GM12878 (cell line): ENCODE data around the gene TOP3A. TPM values are rescaled to one million over a fixed set of nuclear protein-coding genes. Genes with fewer than 3 reads are reported as not detected.

Source experiments
- ATAC-seq: fragments of 200-7000 bp; cut with Tn5 transposase; 3 replicates; pipeline ENCODE4 v1.9.1; 2020; ENCODE audit warnings: mild to moderate bottlenecking, moderate library complexity
- BruUV-seq: library from RNA; stranded (reverse); fragments of 400-500 nt; replicated peaks from 2 replicates; lab custom pipeline; 2021; lab: Mats Ljungman, UMichigan
- CTCF ChIA-PET: fragments of 300-600 bp; sonication (Branson Sonifier 250); formaldehyde crosslinking; extraction: SDS; loops from one replicate; lab custom pipeline; 2021; ENCODE audit warnings: inconsistent platforms; lab: Yijun Ruan, JAX
- POLR2A ChIA-PET: fragments of 350-600 bp; formaldehyde crosslinking; extraction: SDS; loops from one replicate; lab custom pipeline; 2021; ENCODE audit warnings: inconsistent platforms; lab: Charles Lee
- RAD21 ChIA-PET: fragments of 300-600 bp; sonication (Branson Sonifier 250); formaldehyde crosslinking; loops from one replicate; lab custom pipeline; 2023; ENCODE audit warnings: antibody characterized with exemption; ENCODE audit not compliant: unreplicated experiment; lab: Charles Lee
- SMC1A ChIA-PET: fragments of 300-600 bp; sonication (Branson Sonifier 250); formaldehyde crosslinking; loops from one replicate; lab custom pipeline; 2023; ENCODE audit not compliant: unreplicated experiment, uncharacterized antibody; lab: Charles Lee
- DNase-seq: peaks from one replicate; pipeline ENCODE4 v3.0.0-alpha.2; 2011; ENCODE audit warnings: low read depth, low spot score
- FAIRE-seq: peaks from 3 replicates; lab custom pipeline; 2011; peaks lifted over from hg19 to GRCh38; lab: Jason Lieb, UNC
- H2AFZ ChIP-seq: 2 replicates; pipeline ENCODE4 v1.6.0; 2011; ENCODE audit warnings: low read depth, low read length, control low read depth; ENCODE audit not compliant: control insufficient read depth
- H3K27ac ChIP-seq: 2 replicates; pipeline ENCODE4 v1.5.1; 2011; ENCODE audit warnings: control low read depth; ENCODE audit not compliant: control insufficient read depth, insufficient read depth
- H3K27me3 ChIP-seq, 2 experiments: replicated peaks in 1 of 2; 2 replicates each; pipeline versions ENCODE4 v1.6.0 to v1.6.1; 2011; ENCODE audit warnings: low read length in 1 of 2; ENCODE audit not compliant: control insufficient read depth in 2 of 2, insufficient read depth in 2 of 2
- H3K36me3 ChIP-seq, 2 experiments: 2 replicates each; pipeline ENCODE4 v1.5.1; 2011; ENCODE audit warnings: low read length in 1 of 2; ENCODE audit not compliant: control insufficient read depth in 2 of 2, insufficient read depth in 2 of 2
- H3K4me1 ChIP-seq: 2 replicates; pipeline ENCODE4 v1.6.1; 2011; ENCODE audit warnings: mild to moderate bottlenecking, low read length, moderate library complexity, mixed read lengths; ENCODE audit not compliant: control insufficient read depth, insufficient read depth
- H3K4me2 ChIP-seq: 2 replicates; pipeline ENCODE4 v1.6.0; 2011; ENCODE audit warnings: control low read depth; ENCODE audit not compliant: control insufficient read depth, insufficient read depth
- H3K4me3 ChIP-seq: fragments of 200-600 bp; sonication (generic); 2 replicates; pipeline ENCODE4 v1.5.1; 2016
- H3K79me2 ChIP-seq: 2 replicates; pipeline ENCODE4 v1.6.0; 2011; ENCODE audit warnings: low read length; ENCODE audit not compliant: control insufficient read depth, insufficient read depth
- H3K9ac ChIP-seq: 2 replicates; pipeline ENCODE4 v1.8.0; 2011; ENCODE audit warnings: low read length, control low read depth, mixed read lengths; ENCODE audit not compliant: control insufficient read depth, insufficient read depth
- H3K9me3 ChIP-seq: replicated peaks from 3 replicates; pipeline ENCODE4 v1.5.1; 2011; ENCODE audit warnings: mild to moderate bottlenecking, low read length; ENCODE audit not compliant: control insufficient read depth, insufficient read depth
- H4K20me1 ChIP-seq: 2 replicates; pipeline ENCODE4 v1.6.0; 2011; ENCODE audit not compliant: control insufficient read depth, insufficient read depth
- CBFB ChIP-seq: IDR thresholded peaks from 2 replicates; pipeline ENCODE4 v1.6.1; 2016; ENCODE audit warnings: antibody characterized with exemption, low read depth
- CTCF ChIP-seq, 3 experiments: IDR thresholded peaks in 2 of 3; conservative IDR thresholded peaks in 1 of 3; 2 replicates each; pipeline ENCODE4 v1.5.1; 2011; ENCODE audit warnings: low read depth in 3 of 3, low read length in 3 of 3, mild to moderate bottlenecking in 3 of 3, control low read depth in 2 of 3, moderate library complexity in 2 of 3, inconsistent platforms in 1 of 3, mixed read lengths in 1 of 3; ENCODE audit not compliant: control insufficient read depth in 2 of 3, insufficient read depth in 1 of 3; ENCODE audit errors: extremely low read depth in 1 of 3
- EGR1 ChIP-seq, 2 experiments: IDR thresholded peaks; 1 replicate in 1 of 2; 2 replicates in 1 of 2; pipeline ENCODE4 v1.6.1; 2011 to 2012; ENCODE audit warnings: low read depth in 2 of 2, low read length in 2 of 2, borderline replicate concordance in 1 of 2, mild to moderate bottlenecking in 1 of 2, moderate library complexity in 1 of 2
- ELK1 ChIP-seq: IDR thresholded peaks from 2 replicates; pipeline ENCODE4 v1.6.1; 2012; ENCODE audit warnings: low read depth, low read length, improper control_type of control experiment
- HDAC2 ChIP-seq: fragments of 200-600 bp; sonication (generic); IDR thresholded peaks from 2 replicates; pipeline ENCODE4 v1.6.1; 2017
- PAX5 ChIP-seq: IDR thresholded peaks from 2 replicates; pipeline ENCODE4 v1.6.1; 2011; ENCODE audit warnings: low read depth, low read length, borderline replicate concordance
- POU2F2 ChIP-seq: IDR thresholded peaks from 3 replicates; pipeline ENCODE4 v1.6.1; 2011; ENCODE audit warnings: low read depth, mild to moderate bottlenecking, low read length, borderline replicate concordance
- RAD21 ChIP-seq: IDR thresholded peaks from 2 replicates; pipeline ENCODE4 v1.6.1; 2011; ENCODE audit warnings: mild to moderate bottlenecking, low read depth, low read length, moderate library complexity; ENCODE audit not compliant: insufficient read depth
- SMC3 ChIP-seq: IDR thresholded peaks from 2 replicates; pipeline ENCODE4 v1.6.1; 2011; ENCODE audit warnings: low read length, improper control_type of control experiment, borderline replicate concordance
- SUZ12 ChIP-seq: fragments of 200-600 bp; sonication (generic); IDR thresholded peaks from one replicate; pipeline ENCODE4 v1.6.1; 2018; ENCODE audit warnings: antibody characterized with exemption, mild to moderate bottlenecking; ENCODE audit not compliant: unreplicated experiment
- TBL1XR1 ChIP-seq: IDR thresholded peaks from 2 replicates; pipeline ENCODE4 v1.6.1; 2012; ENCODE audit warnings: low read depth, low read length, improper control_type of control experiment
- WGBS: methylation state at CpG from one replicate; pipeline ENCODE4 v1.1.6; 2016; ENCODE audit warnings: low lambda C conversion rate; ENCODE audit not compliant: insufficient replicate concordance, insufficient coverage; ENCODE audit errors: missing lambda C conversion rate; 5-methylcytosine and 5-hydroxymethylcytosine counted together
- in situ Hi-C: fragments of 300-500 bp; cut with MboI; formaldehyde crosslinking; loops from 9 replicates; pipeline ENCODE4 v1.14.3; 2018; ENCODE audit warnings: mixed read lengths
- intact Hi-C: fragments of 100-400 bp; cut with micrococcal nuclease; formaldehyde crosslinking; loops from one replicate; pipeline ENCODE4 v1.14.2; 2022; ENCODE audit not compliant: unreplicated experiment
- polyA plus RNA-seq, 11 experiments: library from polyadenylated mRNA; depleted of rRNA in 4 of 11; unstranded in 6 of 11; stranded (reverse) in 5 of 11; fragments of >200 nt; fragmentation: Nextera tagmentation in 4 of 11; fragmentation: Illumina TruSeq in 1 of 11; extraction: Ambion mirVana in 4 of 11; extraction: Trizol in 1 of 11; gene quantifications; 1 replicate in 1 of 11; 2 replicates in 10 of 11; pipeline versions ENCODE4 v1.2.1 to v1.2.3, GENCODE V29; 2011 to 2016; ENCODE audit warnings: inconsistent platforms in 2 of 11, missing spikeins in 2 of 11, low read depth in 1 of 11
- total RNA-seq, 4 experiments: library from RNA; depleted of rRNA in 3 of 4; stranded (reverse); fragments of >200 nt in 3 of 4; fragmentation: Illumina TruSeq in 1 of 4; extraction: Trizol in 1 of 4; gene quantifications; 2 replicates each; pipeline versions ENCODE4 v1.2.1 to v1.2.3, GENCODE V29; 2013 to 2021
- TF ChIP-seq, protein P1 (sequence below): IDR thresholded peaks from 2 replicates; pipeline ENCODE4 v1.6.1; 2011; ENCODE audit warnings: borderline replicate concordance, low read depth, mild to moderate bottlenecking, moderate library complexity, mixed read lengths, low read length; ENCODE audit not compliant: insufficient read depth; ENCODE audit errors: extremely low read length

Gene TOP3A
- total and polyA plus RNA-seq, 10 of the 15 experiments (the other 5 are each of a cell fraction or from before 2014, with no cell fraction given), result 4.2 to 51.9 (median 31.8) TPM

- TF ChIP-seq POU2F2 (no peak), HDAC2 (no peak), CBFB (no peak), EGR1 (IDR thresholded peaks at IDR 0.05; ENCODE audit: borderline replicate concordance in 1 of 2, low read depth in 2 of 2, low read length in 2 of 2) (no peak), SUZ12 (no peak), PAX5 (no peak)
- TF ChIP-seq, protein P1, sequence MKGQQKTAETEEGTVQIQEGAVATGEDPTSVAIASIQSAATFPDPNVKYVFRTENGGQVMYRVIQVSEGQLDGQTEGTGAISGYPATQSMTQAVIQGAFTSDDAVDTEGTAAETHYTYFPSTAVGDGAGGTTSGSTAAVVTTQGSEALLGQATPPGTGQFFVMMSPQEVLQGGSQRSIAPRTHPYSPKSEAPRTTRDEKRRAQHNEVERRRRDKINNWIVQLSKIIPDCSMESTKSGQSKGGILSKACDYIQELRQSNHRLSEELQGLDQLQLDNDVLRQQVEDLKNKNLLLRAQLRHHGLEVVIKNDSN, result no peak
- TF ChIP-seq, all 136 proteins: peak for 0
Measured at GRCh38 chr17:18320301-18320700, 5.5 kb upstream of the TOP3A start (continued).

GRCh38 chr17:18319604-18320256 is 4.9 kb upstream of the TOP3A start:
- RAD21 ChIA-PET, result no interaction called here
- Histone ChIP-seq H3K36me3 (peaks cover 2 to 15% of the 10 kb centered on the region in 2 experiments; a peak in 2 of 4 replicates), H2AFZ (no peak overlapping the region)
- intact Hi-C loops, result loop anchor here (5.0 kb wide), 1 partner anchor 137 kb away; the partner anchor contains the start of gene ALKBH5
- DNase-seq (no peak), ATAC-seq (0 out of 3 replicates have a peak, but pooled peaks have one; percentile 11)
- TF ChIP-seq SMC3, result peak; percentile 24; the same call in 1 of the 2 replicates
- TF ChIP-seq TBL1XR1, result no peak
- peak; percentile 39 to 46 (median 46); a peak in 4 of 6 replicates for TF ChIP-seq CTCF (IDR thresholded peaks at IDR 0.05 in 2 of 3, conservative IDR thresholded peaks at IDR 0.05 in 1 of 3; ENCODE audit: control insufficient read depth in 2 of 3, extremely low read depth in 1 of 3, insufficient read depth in 1 of 3, low read depth in 3 of 3, low read length in 3 of 3)
- TF ChIP-seq RAD21, result peak; percentile 50
- no peak for TF ChIP-seq ELK1
- TF ChIP-seq, all 136 proteins: peak for 3
- CTCF ChIA-PET, result interaction anchor here (0.6 to 0.9 kb wide), 2 partner anchors 10 to 70 kb away, joined by 3 read pairs; no protein-coding TSS in a partner anchor
- no peak overlapping the region; the same call in 1 of the 2 replicates for H3K4me2 ChIP-seq
- peaks cover 40% of the 10 kb centered on the region for H3K79me2 ChIP-seq
- no peak overlapping the region for H3K9ac ChIP-seq
- SMC1A ChIA-PET, result interaction anchor here (0.9 kb wide), 1 partner anchor 8 kb away, joined by 3 read pairs; no protein-coding TSS in a partner anchor
- peaks cover 8% of the 10 kb centered on the region for H4K20me1 ChIP-seq
- no peaks in the 10 kb centered on the region; the same call in 2 of the 3 replicates for H3K9me3 ChIP-seq
- BruUV-seq, result no TSS peak
- no peak overlapping the region for H3K27ac ChIP-seq
- no peaks in the 10 kb centered on the region for H3K27me3 ChIP-seq
- 84% methylated on average over 13 of the region's 13 CpGs for WGBS
- H3K4me3 ChIP-seq, result no peak overlapping the region
- peaks cover 22% of the 10 kb centered on the region for H3K4me1 ChIP-seq
- FAIRE-seq, result peak; percentile 100
- POLR2A ChIA-PET, result no interaction called here
- in situ Hi-C loops, result no loop called here
